SK-N-SH treated with all-trans-retinoic acid at 6 μM for 48 hours (cell line): ENCODE results near the gene IVNS1ABP.

Source experiments
- ARNTL ChIP-seq: fragments of 450-650 bp; formaldehyde crosslinking; IDR thresholded peaks from 2 replicates; pipeline ENCODE4 v1.5.0; 2020; ENCODE audit warnings: low read depth, mild to moderate bottlenecking, moderate library complexity, borderline replicate concordance
- BACH2 ChIP-seq: fragments of 250-450 bp; sonication (Bioruptor Pico); IDR thresholded peaks from 2 replicates; pipeline ENCODE4 v1.9.0; 2021; ENCODE audit warnings: mild to moderate bottlenecking, borderline replicate concordance
- CREB5 ChIP-seq: fragments of 250-450 bp; sonication (Bioruptor Pico); IDR thresholded peaks from 2 replicates; pipeline ENCODE4 v1.5.1; 2020; ENCODE audit warnings: low read depth, mild to moderate bottlenecking, moderate library complexity
- CSDC2 ChIP-seq: fragments of 250-450 bp; sonication (Bioruptor Pico); IDR thresholded peaks from 2 replicates; pipeline ENCODE4 v1.5.0; 2020; ENCODE audit warnings: mild to moderate bottlenecking, moderate library complexity
- CSRNP3 ChIP-seq: fragments of 250-450 bp; sonication (Bioruptor Pico); IDR thresholded peaks from 2 replicates; pipeline ENCODE4 v1.5.1; 2021; ENCODE audit warnings: mild to moderate bottlenecking, moderate library complexity
- OSR1 ChIP-seq: fragments of 250-450 bp; sonication (Bioruptor Pico); IDR thresholded peaks from 2 replicates; pipeline ENCODE4 v1.8.0; 2022; ENCODE audit warnings: moderate library complexity, mild to moderate bottlenecking, inconsistent platforms
- PATZ1 ChIP-seq: fragments of 250-450 bp; sonication (Bioruptor Pico); IDR thresholded peaks from 2 replicates; pipeline ENCODE4 v1.8.0; 2020; ENCODE audit warnings: mild to moderate bottlenecking, moderate library complexity, borderline replicate concordance
- POU6F1 ChIP-seq: fragments of 250-450 bp; sonication (Bioruptor Pico); IDR thresholded peaks from 2 replicates; pipeline ENCODE4 v1.8.0; 2021; ENCODE audit warnings: low read depth, mild to moderate bottlenecking, moderate library complexity, borderline replicate concordance
- RARB ChIP-seq: fragments of 250-450 bp; sonication (Bioruptor Pico); IDR thresholded peaks from 2 replicates; pipeline ENCODE4 v1.8.0; 2021; ENCODE audit warnings: mild to moderate bottlenecking, moderate library complexity
- TCF4 ChIP-seq: fragments of 250-450 bp; sonication (Bioruptor Pico); IDR thresholded peaks from 2 replicates; pipeline ENCODE4 v1.8.0; 2021; ENCODE audit warnings: mild to moderate bottlenecking, moderate library complexity, borderline replicate concordance
- TSHZ2 ChIP-seq: fragments of 250-450 bp; sonication (Bioruptor Pico); IDR thresholded peaks from 2 replicates; pipeline ENCODE4 v1.5.0; 2020; ENCODE audit warnings: mild to moderate bottlenecking, moderate library complexity
- ZFP3 ChIP-seq: fragments of 250-450 bp; sonication (Bioruptor Pico); IDR thresholded peaks from 2 replicates; pipeline ENCODE4 v1.5.0; 2020; ENCODE audit warnings: mild to moderate bottlenecking, moderate library complexity
- ZFP30 ChIP-seq: fragments of 450-650 bp; formaldehyde crosslinking; IDR thresholded peaks from 2 replicates; pipeline ENCODE4 v1.5.0; 2022; ENCODE audit warnings: mild to moderate bottlenecking, moderate library complexity
- ZNF70 ChIP-seq: fragments of 450-650 bp; formaldehyde crosslinking; IDR thresholded peaks from 2 replicates; pipeline ENCODE4 v1.5.0; 2020; ENCODE audit warnings: mild to moderate bottlenecking, moderate library complexity

- TF ChIP-seq PATZ1 (CRISPR knock-in tag), result no peak
- TF ChIP-seq CSDC2, result no peak
- TF ChIP-seq TCF4, result no peak
- TF ChIP-seq BACH2 (CRISPR knock-in tag), result no peak
- no peak for TF ChIP-seq ZFP30
- TF ChIP-seq ZNF70 (CRISPR knock-in tag), result no peak
- no peak for TF ChIP-seq CREB5 (CRISPR knock-in tag)
- no peak for TF ChIP-seq ZFP3 (CRISPR knock-in tag)
- TF ChIP-seq OSR1 (CRISPR knock-in tag), result no peak
- TF ChIP-seq CSRNP3 (CRISPR knock-in tag), result no peak
- TF ChIP-seq ARNTL (CRISPR knock-in tag), result no peak
- TF ChIP-seq POU6F1, result no peak
- no peak for TF ChIP-seq RARB (CRISPR knock-in tag)
- no peak for TF ChIP-seq TSHZ2
These were observed 29.1 kb upstream of the IVNS1ABP start for GRCh38 chr1:185345913-185346720.
